ENCODE results near the gene TMEM94. TPM values are rescaled to one million over a fixed set of nuclear protein-coding genes. Genes with fewer than 3 reads are reported as not detected.

TMEM94 gene
- total and polyA plus RNA-seq, 9 of the 15 experiments (the other 6 are each of a cell fraction or from before 2014, with no cell fraction given) = 0.35 to 48.1 (median 14.4) TPM

DNA sequence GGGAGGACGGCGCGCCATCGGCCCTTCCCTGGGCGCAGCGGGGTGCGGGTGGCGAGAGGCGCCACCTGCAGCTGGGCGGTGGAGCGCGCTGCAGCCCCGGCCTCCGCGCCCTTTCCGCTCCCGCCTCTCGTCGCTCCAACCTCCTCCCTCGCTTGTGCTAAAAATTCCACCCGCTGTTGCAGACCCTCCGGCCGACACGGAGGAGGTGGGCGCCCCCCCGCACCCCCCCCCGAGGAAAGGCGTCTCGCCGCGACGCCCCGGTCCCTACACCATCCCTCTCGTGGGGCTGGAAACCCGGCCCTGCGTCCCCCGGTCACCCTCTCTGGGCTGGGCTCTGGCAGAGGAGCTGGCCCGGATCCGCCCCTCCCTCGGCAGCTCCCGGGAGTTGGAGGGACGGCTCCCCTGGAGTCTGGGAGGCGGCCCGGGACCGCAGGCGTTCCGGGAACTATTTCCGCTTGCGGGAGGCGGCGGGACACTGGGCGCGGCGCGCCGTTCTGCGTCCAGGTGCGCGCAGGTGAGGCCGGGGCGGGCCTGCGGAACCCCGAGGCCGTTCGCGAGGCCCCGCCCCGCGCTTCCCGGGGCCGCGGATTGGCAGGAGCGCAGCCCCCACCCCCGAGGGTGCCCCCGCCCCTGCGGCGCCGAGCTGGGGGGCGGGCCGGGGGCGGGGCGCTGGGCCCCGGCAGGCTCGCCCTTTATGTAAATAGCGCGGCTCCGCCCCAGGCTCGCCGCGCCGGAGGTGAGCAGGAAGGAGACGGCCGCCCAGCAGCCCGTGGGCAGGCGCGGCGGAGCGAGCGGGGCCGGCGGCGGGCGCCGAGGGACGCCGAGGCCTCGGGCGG, 68.8 kb downstream of the TMEM94 start, which contains the start of gene LLGL2 (continued):
- peak; percentile 10 for TF ChIP-seq ZBTB7A (IDR thresholded peaks at IDR 0.05; ENCODE audit: borderline replicate concordance, control insufficient read depth, low read depth, low read length)
- TF ChIP-seq TGIF2 (CRISPR knock-in tag; IDR thresholded peaks at IDR 0.05) = 0 out of 2 replicates have a peak, but pooled peaks have one; percentile 39
- TF ChIP-seq CBX2 (IDR thresholded peaks at IDR 0.05; ENCODE audit: insufficient read depth, low read length, poor library complexity, severe bottlenecking) = no peak
- no peak for TF ChIP-seq TARDBP (IDR thresholded peaks at IDR 0.05)
- no peak for TF ChIP-seq HEY1 (CRISPR knock-in tag; IDR thresholded peaks at IDR 0.05; ENCODE audit: borderline replicate concordance)
- TF ChIP-seq ZNF79 (CRISPR knock-in tag; IDR thresholded peaks at IDR 0.05; ENCODE audit: low read depth) = no peak
- no peak for TF ChIP-seq SMAD2 (IDR thresholded peaks at IDR 0.05; ENCODE audit: low read depth, low read length)
- TF ChIP-seq, protein P1, sequence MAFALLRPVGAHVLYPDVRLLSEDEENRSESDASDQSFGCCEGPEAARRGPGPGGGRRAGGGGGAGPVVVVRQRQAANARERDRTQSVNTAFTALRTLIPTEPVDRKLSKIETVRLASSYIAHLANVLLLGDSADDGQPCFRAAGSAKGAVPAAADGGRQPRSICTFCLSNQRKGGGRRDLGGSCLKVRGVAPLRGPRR (CRISPR knock-in tag; IDR thresholded peaks at IDR 0.05) = no peak
- TF ChIP-seq, protein P2, sequence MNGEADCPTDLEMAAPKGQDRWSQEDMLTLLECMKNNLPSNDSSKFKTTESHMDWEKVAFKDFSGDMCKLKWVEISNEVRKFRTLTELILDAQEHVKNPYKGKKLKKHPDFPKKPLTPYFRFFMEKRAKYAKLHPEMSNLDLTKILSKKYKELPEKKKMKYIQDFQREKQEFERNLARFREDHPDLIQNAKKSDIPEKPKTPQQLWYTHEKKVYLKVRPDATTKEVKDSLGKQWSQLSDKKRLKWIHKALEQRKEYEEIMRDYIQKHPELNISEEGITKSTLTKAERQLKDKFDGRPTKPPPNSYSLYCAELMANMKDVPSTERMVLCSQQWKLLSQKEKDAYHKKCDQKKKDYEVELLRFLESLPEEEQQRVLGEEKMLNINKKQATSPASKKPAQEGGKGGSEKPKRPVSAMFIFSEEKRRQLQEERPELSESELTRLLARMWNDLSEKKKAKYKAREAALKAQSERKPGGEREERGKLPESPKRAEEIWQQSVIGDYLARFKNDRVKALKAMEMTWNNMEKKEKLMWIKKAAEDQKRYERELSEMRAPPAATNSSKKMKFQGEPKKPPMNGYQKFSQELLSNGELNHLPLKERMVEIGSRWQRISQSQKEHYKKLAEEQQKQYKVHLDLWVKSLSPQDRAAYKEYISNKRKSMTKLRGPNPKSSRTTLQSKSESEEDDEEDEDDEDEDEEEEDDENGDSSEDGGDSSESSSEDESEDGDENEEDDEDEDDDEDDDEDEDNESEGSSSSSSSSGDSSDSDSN (IDR thresholded peaks at IDR 0.05; ENCODE audit: borderline replicate concordance in 1 of 2, low read depth in 2 of 2, low read length in 2 of 2) = peak; percentile 23 to 52; a peak in 3 of 4 replicates
- TF ChIP-seq NFRKB (IDR thresholded peaks at IDR 0.05; ENCODE audit: low read depth) = no peak
- peak; percentile 83 for TF ChIP-seq HDAC2 (IDR thresholded peaks at IDR 0.05)
- TF ChIP-seq, protein P3, sequence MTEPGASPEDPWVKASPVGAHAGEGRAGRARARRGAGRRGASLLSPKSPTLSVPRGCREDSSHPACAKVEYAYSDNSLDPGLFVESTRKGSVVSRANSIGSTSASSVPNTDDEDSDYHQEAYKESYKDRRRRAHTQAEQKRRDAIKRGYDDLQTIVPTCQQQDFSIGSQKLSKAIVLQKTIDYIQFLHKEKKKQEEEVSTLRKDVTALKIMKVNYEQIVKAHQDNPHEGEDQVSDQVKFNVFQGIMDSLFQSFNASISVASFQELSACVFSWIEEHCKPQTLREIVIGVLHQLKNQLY (CRISPR knock-in tag; conservative IDR thresholded peaks at IDR 0.05) = no peak
- TF ChIP-seq, protein P4, sequence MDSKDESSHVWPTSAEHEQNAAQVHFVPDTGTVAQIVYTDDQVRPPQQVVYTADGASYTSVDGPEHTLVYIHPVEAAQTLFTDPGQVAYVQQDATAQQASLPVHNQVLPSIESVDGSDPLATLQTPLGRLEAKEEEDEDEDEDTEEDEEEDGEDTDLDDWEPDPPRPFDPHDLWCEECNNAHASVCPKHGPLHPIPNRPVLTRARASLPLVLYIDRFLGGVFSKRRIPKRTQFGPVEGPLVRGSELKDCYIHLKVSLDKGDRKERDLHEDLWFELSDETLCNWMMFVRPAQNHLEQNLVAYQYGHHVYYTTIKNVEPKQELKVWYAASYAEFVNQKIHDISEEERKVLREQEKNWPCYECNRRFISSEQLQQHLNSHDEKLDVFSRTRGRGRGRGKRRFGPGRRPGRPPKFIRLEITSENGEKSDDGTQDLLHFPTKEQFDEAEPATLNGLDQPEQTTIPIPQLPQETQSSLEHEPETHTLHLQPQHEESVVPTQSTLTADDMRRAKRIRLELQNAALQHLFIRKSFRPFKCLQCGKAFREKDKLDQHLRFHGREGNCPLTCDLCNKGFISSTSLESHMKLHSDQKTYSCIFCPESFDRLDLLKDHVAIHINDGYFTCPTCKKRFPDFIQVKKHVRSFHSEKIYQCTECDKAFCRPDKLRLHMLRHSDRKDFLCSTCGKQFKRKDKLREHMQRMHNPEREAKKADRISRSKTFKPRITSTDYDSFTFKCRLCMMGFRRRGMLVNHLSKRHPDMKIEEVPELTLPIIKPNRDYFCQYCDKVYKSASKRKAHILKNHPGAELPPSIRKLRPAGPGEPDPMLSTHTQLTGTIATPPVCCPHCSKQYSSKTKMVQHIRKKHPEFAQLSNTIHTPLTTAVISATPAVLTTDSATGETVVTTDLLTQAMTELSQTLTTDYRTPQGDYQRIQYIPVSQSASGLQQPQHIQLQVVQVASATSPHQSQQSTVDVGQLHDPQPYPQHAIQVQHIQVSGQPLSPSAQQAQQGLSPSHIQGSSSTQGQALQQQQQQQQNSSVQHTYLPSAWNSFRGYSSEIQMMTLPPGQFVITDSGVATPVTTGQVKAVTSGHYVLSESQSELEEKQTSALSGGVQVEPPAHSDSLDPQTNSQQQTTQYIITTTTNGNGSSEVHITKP (IDR thresholded peaks at IDR 0.05; ENCODE audit: partially characterized antibody) = peak; percentile 24
- TF ChIP-seq, protein P5, sequence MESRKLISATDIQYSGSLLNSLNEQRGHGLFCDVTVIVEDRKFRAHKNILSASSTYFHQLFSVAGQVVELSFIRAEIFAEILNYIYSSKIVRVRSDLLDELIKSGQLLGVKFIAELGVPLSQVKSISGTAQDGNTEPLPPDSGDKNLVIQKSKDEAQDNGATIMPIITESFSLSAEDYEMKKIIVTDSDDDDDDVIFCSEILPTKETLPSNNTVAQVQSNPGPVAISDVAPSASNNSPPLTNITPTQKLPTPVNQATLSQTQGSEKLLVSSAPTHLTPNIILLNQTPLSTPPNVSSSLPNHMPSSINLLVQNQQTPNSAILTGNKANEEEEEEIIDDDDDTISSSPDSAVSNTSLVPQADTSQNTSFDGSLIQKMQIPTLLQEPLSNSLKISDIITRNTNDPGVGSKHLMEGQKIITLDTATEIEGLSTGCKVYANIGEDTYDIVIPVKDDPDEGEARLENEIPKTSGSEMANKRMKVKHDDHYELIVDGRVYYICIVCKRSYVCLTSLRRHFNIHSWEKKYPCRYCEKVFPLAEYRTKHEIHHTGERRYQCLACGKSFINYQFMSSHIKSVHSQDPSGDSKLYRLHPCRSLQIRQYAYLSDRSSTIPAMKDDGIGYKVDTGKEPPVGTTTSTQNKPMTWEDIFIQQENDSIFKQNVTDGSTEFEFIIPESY (CRISPR knock-in tag; IDR thresholded peaks at IDR 0.05) = peak; percentile 96
- TF ChIP-seq KAT7 (CRISPR knock-in tag; IDR thresholded peaks at IDR 0.05; ENCODE audit: borderline replicate concordance) = no peak
